ENCODE measurements around the gene GCDH.
A peak's percentile ranks its signal among the peaks of the same experiment; 100 is the strongest.
"Not testable (repeated sequence)": the region's sequence is repeated elsewhere in the genome, so short reads cannot be mapped to it uniquely, and the experiment has no call there.

GCDH gene

DNA sequence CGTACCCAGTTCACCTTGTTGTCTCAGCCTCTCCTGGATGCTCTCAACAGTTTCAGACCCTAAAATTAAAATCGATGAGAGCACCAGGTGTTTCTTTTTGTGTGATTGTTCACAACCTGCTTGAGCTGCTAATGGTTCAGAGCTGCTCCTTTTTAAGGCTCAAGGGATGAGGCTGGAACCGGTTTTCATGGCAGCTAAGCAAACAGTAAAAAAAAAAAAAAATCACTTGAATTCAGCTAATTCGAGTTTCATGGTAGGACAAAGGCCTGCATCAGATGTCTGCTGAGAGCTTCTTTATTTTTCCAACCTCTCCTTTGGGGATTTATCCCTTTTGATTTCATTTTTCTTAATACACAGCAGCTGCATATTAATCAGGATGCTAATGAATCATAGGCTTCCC lies 21.6 kb downstream of the GCDH start:
- no peak for DNase-seq

DNA sequence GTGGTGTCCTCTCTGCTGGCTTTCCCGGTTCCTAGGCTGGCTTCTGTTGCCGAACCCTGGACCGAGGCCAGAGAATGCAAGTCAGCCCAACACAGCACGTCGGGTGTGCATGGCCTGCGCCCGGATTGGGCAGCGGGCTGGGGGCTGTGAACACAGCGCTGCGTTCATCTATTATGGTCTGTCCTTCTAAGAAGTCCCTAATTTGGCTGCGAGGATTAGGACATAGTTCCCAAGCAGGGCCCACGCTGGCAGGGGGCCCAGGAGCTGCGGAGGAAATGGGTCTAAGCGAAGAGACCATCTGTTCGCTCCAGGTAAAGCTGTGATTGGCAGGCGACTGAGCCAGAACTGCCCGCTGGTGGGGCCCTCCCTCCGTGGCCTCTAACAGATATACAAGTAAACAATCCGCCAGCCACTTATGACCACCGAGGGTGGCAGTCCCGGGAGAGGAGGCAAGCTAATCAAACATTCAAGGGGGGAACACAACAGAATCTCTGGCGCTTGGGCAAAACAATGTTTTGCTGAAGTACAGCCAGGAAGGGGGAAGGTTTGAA lies 22.1 kb downstream of the GCDH start:
- DNase-seq, result peak; percentile 55

DNA sequence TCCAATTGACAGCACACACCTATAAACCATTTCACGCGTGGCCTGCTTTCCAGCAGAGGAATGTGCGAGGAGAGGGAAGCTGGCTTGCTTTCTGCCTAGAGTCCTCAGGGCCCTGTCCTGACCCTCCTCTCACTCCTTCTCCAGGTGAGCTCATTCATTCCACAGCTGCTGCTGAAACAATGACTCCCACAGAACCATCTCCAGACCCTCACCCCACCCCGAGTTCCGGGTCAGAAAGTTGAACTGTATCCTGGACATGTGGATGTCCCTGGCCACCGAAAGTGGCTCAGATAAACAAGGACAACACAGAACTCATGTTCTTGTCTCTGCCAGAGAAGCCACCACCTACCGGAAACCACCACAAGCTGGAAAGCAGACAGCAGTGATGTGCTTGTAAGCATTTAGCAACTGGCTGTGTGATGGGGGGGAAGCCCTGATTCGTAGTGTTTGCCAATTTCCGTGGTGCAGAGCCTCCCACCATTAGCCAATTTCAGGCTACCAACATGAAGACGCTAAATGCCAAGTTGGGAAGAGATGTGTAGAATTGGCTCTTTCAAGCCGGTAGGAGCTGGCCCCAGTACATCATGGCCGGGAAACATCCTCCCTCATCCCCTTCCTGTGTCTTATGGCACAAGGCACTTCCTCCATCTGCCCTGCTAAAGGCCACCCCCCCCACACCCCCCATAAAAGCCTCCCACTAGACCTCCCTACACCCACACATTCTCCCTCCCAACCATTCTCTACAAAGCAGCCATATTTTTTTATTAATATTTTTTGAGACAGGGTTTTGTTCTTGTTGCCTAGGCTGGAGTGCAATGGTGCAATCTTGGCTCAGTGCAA lies 23.1 kb downstream of the GCDH start:
- peak; percentile 73 for DNase-seq

DNA sequence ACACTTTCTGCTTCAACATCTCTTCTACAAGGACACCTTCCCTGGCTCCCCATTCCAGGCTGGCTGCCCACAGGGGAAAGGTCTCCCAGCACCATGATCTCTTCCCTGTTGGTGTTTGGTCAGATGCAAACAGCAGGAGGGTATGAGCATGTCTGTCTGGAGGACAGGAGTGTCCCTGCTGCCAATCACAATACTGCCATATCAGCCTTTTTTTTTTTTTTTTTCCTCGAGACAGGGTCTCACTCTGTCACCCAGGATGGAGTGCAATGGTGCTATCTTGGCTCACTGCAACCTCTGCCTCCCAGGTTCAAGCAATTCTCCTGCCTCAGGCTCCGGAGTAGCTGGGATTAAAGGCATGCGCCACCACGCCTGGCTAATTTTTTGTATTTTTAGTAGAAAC lies 24.9 kb downstream of the GCDH start:
- not testable (repeated sequence) for DNase-seq

DNA sequence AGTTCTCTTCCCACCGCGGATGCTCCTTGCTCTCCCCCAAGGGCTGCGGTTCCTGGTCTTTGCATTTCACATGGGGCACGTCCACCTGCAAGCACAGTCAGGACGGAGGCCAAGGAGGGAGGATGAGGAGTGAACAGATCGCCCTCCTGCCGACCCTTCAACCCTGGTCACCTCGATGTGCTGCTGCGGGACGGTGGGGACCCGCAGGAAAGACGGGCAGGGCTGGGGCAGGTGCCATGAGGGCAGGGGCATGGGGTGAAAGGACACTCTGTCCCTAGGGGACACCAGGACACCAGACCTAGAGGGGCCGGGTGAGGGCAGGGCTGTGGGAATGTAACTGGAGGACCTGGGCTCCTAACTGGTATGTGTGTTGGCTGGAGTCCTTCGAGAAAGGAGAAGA lies 27.3 kb downstream of the GCDH start:
- DNase-seq, result no peak

DNA sequence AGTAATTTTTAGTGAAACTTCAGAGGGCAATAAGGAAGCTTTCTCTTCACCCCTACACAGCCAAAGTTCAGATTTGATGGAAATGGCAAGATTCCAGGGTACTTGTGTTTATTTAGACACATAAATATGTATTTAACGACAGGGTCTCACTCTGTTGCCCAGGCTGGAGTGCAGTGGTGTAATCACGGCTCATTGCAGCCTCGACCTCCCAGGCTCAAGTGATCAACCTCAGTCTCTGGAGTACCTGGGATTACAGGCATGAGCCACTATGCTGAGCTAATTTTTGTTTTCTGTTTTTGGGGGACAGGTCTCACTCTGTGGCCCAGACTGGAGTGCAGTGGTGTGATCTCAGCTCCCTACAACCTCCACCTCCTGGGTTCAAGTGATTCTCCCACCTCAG lies 30.1 kb downstream of the GCDH start:
- DNase-seq, result no peak

DNA sequence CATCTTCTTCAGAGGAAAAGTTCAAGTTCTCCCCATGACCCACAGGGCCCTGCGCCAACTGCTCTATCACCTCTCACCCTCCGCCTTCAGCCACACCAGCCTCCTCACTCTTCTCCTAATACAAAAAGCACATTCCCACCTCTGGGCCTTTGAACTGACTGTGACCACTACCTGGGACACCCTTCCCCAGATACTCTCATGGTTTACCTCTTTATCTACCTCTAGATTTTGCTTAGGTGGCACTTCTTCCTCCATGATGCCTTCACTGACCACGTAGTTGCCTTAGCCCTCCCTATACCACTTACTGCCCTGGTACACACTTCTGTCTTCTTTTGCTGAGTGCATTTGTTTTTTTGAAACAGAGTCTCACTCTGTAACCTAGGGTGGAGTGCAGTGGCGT lies 32.0 kb downstream of the GCDH start:
- no peak for DNase-seq

DNA sequence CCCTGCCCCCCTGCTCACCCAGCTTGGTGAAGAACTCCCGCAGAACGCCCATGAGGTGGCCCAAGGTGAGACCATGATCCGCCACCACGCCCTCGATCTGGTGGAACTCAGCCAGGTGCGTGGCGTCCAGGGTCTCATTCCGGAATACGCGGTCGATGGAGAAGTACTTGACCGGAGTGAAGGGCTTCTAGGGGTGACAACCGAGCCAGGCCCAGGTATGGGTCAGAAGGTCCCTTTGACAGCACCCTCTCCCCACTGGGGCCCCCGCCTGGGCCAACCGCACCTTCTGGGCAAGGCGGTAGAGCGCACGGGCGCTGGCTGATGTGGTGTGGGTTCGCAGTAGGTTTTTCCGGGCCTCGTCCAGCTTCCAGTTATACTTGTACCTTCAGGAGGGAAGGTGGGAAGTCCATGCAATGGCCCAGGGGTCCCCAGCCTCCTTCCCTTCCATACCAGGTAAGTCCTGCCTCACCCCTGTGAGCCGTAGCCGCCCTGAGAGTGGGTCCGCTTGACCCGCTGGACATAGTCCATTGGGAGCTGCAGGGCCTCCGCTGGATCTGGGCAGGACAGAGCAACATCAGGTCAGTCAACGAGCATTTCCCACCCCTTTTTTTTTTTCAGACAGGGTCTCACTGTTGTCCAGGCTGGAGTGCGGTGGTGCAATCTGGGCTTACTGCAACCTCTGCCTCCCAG lies 33.8 kb downstream of the GCDH start:
- no peak for DNase-seq

DNA sequence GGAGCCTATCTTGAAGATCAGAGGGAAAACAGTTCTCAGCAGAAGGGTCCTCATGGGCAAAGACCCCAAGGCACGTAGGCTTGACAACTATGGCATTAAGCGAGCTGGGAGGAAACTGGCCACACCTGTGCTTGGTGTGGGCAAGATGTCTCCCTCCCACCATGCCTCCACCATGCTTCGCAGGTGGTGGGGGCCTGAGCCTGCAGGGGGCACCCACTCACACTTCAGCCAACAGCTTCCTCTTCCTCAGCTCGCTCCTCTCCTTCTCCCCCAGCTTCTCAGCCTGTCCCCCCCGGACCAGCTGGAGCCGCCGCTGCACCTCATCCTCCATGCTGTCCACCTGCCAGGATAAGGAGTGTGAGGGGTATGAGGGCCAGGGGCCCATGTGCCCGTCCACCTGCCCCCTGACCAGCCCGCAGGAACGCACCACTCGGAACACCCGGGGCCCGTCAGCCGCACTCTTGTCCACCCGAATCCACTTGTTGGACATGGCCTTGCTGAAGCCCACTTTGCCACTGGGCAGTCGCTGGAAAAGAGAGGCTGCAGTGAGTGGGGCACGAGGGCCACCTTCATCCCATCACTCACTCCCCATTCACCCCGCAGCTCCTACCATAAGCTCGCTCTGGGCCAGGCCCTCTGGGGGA lies 39.2 kb downstream of the GCDH start:
- no peak for DNase-seq

DNA sequence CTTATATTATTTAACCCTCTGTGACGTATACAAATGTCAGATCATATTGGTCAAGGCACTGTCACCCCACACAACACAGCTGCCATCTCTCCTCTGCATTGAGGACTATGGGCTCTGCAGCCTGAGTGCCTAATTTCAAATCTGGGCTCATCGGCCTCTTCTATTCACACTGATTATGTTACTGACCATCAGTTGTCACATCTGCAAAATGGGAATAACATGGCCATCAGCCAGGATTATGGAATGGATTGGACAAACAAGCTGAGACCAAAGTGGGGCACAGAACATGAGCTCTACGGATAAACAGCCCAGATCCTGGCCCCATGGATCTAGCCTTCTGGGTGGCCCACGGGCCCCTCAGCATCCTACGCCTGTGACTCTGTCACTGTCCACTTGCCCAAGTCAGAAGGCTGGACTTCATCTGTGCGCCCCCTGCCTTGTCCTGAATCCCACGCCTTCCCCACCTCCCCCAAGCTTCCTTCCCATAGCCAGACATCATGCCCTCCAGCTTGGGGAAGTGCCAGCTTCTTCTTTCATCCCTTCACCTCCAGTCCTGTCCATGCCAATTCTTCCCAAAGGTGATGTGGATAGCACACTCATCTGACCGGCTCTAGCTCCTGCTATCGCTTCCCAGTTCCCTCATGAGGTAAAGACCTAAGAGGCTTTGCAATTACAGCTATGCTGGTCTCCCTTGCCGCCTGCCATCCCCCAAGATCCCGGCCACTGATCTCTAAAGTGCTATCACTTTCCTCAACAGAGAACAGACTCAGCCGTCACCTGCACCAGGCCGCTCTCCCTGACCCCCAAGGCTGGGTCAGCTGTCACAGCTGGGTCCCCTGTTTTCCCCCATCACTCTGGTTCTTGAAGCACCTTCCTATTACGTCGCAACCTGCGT lies 41.7 kb downstream of the GCDH start:
- DNase-seq, result peak; percentile 25

DNA sequence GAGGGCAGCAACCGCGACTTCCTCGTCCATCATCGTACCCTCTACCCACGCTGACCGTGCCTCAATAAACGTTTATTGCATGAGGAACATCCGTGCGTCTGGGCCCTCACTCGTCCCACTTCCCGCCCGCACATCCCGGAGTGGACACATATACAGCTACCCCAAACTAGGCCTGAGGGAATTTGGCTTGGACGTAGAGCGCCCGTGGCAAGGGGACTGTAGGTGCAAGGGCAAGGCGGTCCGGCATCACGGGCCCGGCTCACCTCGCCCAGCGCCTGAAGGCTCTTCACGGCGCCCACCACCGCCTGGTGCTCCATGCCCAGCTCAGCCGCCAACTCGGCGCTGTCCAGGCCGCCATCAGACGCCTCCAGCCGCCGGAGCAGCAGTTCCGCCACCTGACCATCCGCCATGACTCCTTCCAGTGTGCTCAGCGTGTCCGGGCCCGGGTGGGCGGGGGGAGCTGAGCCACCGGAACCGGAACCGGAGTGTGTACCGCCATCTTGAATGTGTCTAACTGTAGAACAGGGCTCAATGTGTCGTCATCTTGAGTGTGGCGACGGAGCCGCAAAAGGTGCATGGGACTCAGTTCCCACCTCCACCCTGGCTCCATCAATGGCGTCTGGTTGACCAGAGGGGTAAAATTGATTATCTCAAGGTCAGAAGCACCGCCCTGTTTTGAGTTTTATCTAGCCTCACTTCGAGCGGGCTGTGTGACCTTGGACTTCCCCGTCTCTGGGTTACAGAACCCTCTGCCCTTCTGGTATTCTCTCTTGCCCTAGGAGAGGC lies 42.5 kb downstream of the GCDH start, which contains the start of gene FARSA:
FARSA (minus strand) TSS at position 425 of the 786 bp plus-strand sequence; CDS start at position 410, 15 bp downstream.
- DNase-seq, result peak; percentile 93

DNA sequence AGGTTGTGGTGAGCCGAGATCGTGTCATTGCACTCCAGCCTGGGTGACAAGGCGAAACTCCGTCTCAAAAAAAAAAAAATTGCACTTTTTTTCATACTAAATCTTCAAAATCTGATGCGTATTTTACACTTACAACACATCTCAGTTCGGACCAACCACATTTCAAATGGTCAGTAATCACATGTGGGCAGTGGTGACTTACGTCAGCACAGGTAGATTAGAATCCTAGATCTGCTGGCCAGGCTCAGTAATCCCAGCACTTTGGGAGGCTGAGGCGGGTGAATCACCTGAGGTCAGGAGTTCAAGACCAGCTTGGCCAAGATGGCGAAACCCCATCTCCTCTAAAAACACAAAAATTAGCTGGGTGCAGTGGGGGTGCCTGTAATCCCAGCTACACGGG lies 44.1 kb downstream of the GCDH start:
- no peak for DNase-seq

DNA sequence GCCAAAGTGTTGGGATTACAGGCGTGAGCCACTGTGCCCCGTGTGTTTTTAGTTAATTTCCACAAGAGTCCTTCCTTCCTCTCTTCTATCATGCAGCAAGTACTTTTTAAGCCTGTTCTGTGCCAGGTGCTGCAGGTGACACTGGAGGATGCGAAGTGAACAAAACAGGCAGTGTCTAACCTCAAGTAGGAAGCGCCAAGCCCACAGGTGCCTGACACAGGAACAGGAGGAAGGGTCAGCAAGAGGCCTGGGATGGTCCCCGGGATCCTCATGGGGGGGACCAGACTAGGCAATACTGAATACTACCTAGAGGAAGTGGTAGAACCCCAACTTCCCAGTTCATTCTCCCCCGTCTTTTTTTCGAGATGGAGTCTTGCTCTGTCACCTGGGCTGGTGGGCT lies 45.6 kb downstream of the GCDH start:
- peak; percentile 30 for DNase-seq

DNA sequence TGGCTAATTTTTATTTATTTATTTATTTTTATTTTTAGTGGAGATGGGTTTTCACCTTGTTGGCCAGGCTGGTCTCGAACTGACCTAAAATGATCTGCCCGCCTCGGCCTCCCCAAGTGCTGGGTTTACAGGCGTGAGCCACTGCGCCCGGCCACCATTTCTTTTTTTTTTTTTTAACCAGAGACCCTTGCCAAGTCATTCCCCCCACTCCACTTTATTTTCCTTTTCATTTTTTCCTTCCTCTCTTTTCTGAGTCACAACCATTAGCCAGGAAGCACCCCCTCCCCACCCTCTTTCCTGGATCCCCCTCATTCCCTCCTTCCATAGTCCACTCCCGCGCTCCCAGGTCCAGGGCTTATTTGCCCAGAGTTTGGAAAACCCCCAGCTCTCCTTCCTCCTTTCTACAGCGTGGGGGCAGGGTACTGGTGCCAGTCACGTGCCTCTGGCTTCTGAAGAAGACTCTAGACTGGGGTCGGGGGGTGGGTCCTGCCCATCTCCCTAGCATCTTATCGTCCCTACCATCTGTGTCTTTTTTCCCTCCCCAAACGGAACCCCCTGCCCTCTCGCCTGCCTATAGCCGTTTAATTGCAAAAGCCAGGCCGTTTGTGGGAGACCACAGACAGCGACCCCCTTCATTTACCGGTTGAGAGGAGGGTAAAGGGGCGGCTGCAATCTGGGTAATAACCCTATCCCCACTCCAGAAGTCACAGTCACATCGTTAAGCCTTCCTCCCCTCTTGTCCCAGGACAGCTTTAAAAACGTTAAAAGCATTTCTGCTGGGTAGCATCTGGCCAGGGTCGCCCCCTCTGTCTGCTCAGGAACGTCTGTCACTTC lies 46.4 kb downstream of the GCDH start:
- DNase-seq, result peak; percentile 84

DNA sequence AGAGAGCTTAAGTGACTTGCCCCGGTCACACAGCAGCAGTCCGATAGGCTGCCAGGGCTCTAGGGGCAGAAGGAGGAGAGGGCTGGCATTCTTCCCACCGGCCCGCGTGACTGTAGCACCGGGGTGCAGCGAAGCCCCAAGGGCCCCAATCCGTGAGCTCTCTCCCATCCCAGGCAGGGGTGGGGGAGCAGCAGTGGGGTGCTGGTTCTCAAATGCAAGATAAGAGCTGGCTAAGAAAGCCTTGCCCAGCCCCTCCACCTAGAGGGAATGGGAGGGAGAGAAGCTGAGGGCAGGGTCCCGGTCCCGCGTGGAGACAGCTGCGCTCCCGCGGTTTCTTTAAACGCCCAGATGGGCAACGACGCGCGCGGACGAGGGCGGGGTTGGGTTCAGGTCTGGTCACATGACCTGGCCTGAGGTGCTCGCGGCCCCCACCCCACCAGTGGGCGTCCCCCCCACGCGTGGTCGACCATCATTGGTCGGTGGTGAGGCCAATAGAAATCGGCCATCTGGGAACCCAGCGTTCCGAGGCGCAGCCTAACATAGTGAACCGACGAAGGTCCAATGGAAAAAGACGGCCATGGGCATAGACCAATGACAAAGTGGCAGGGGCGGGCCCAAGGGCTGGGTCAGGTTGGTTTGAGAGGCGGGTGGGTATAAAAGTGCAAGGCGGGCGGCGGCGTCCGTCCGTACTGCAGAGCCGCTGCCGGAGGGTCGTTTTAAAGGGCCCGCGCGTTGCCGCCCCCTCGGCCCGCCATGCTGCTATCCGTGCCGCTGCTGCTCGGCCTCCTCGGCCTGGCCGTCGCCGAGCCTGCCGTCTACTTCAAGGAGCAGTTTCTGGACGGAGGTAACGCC lies 47.2 kb downstream of the GCDH start, which contains the start of gene CALR:
CALR (plus strand) TSS at position 683 of the 852 bp plus-strand sequence; CDS start at position 754, 71 bp downstream.
- DNase-seq, result peak; percentile 100

DNA sequence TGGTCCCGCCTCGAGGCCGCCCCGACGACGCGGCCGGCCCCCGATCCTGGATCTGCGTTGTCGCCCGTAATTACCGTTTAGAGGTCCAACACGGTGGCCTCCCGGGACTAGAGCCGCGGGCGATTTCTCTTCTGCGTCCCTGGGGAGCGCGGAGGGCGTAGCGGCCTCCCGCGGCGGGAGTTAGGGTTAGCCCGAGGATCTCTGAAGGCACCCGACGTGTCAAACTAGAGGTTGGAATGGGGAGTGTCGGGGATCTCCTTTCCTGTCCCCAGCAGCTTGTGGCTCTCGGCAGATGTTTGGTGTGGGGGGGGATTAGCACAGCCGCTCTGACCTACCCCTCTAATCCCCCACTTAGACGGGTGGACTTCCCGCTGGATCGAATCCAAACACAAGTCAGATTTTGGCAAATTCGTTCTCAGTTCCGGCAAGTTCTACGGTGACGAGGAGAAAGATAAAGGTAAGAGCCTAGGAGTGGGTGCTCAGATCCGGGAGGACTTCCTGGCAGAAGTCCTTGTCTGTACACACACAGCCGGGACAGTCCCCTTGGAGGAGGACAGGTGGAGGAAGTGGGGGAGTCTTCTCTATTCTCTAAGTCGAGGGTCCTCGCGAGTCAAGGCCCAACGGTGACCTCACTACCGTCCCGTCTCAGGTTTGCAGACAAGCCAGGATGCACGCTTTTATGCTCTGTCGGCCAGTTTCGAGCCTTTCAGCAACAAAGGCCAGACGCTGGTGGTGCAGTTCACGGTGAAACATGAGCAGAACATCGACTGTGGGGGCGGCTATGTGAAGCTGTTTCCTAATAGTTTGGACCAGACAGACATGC lies 48.0 kb downstream of the GCDH start:
- peak; percentile 60 for DNase-seq

DNA sequence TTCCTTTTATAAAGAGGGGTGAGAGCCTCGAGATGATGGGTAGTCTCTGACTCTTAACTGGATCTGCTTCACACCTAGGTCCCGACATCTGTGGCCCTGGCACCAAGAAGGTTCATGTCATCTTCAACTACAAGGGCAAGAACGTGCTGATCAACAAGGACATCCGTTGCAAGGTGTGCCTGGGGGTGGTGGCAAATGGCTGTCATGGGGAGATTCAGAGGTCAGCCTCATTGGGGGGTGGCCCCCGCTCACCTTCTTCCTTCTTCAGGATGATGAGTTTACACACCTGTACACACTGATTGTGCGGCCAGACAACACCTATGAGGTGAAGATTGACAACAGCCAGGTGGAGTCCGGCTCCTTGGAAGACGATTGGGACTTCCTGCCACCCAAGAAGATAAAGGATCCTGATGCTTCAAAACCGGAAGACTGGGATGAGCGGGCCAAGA lies 49.0 kb downstream of the GCDH start:
- peak; percentile 16 for DNase-seq

DNA sequence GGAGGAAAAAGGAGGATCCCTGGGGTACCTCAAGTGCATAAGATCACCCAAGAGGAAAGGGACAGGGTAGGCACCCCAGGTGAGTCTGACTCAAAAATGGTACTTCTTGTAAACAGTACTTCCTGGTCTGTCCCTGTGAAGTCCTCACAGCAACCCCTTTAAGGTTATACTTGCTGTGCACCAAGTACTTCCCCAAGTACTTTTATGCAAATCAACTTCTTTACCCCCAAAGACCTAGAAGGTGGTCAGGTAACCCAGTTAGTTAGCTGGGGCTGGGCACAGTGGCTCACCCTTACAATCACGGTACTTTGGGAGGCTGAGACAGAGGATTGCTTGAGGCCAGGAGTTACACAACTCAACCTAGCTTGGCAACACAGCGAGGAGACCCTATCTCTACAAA lies 49.9 kb downstream of the GCDH start:
- DNase-seq, result no peak
